Measurements from ENCODE around the gene HERC3. TPM values are rescaled to one million over a fixed set of nuclear protein-coding genes. Genes with fewer than 3 reads are reported as not detected.

Gene HERC3
- total and polyA plus RNA-seq, 2 of the 13 experiments (the other 11 are each of a cell fraction or from before 2014, with no cell fraction given) = 3.8 to 6.2 TPM

DNA sequence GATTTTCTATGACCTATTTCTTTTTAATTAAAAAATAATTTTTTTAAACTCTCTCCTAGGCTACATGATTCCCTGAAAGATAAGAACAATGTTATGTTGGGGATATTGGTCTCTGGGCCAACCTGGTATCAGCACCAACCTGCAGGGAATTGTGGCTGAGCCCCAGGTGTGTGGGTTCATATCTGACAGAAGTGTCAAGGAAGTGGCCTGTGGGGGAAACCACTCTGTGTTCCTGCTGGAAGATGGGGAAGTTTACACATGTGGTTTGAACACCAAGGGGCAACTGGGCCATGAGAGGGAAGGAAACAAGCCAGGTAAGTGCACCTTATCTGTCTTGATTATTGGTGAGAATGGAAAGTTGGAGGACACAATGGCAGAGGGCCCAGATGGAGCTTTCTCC lies 13.5 kb downstream of the HERC3 start:
- FAIRE-seq (no peak), ATAC-seq (no peak), DNase-seq (ENCODE audit: low spot score) (no peak)
- Histone ChIP-seq H3K27me3 (ENCODE audit: control insufficient read depth in 1 of 2, insufficient read depth in 2 of 2, low read length in 2 of 2) (no peaks in the 10 kb centered on the region), H3K9ac (ENCODE audit: insufficient read depth, low read depth, low read length) (no peak overlapping the region), H3K9me3 (ENCODE audit: low read length) (no peaks in the 10 kb centered on the region), H4K20me1 (ENCODE audit: insufficient read depth, low read length) (no peaks in the 10 kb centered on the region), H3K4me1 (ENCODE audit: insufficient read depth, low read length) (no peaks in the 10 kb centered on the region), H3K79me2 (ENCODE audit: insufficient read depth, low read length) (no peaks in the 10 kb centered on the region), H3K4me3 (replicated peaks in 1 of 3; ENCODE audit: insufficient read depth in 1 of 3, low read depth in 2 of 3, low read length in 3 of 3) (no peak overlapping the region), H2AFZ (ENCODE audit: low read length) (no peak overlapping the region), H3K36me3 (replicated peaks in 1 of 2; ENCODE audit: control insufficient read depth in 1 of 2, insufficient read depth in 2 of 2, low read length in 2 of 2) (peaks cover 0 to 4% of the 10 kb centered on the region in 2 experiments; a peak in 2 of 5 replicates), H3K4me2 (ENCODE audit: low read depth, low read length) (no peak overlapping the region), H3K27ac (ENCODE audit: extremely low read length, insufficient read depth, low read length) (no peak overlapping the region)
- POLR2A ChIA-PET = no interaction called here
- BruUV-seq (replicated peaks) = no TSS peak
- CTCF ChIA-PET (ENCODE audit: low intra/inter-chr PET ratio, low total read pairs) = no interaction called here
- in situ Hi-C loops (cut with HindIII; ENCODE audit: extremely low pct_ligation_motif_present, low pct_unique_long_range_greater_than_20kb) (no loop called here), intact Hi-C loops (cut with micrococcal nuclease; ENCODE audit: unreplicated experiment) (no loop called here)
- TF ChIP-seq ARNT (IDR thresholded peaks at IDR 0.05) = no peak
- no peak for TF ChIP-seq ZBTB25 (CRISPR knock-in tag; IDR thresholded peaks at IDR 0.05)
- TF ChIP-seq ZNF326 (CRISPR knock-in tag; IDR thresholded peaks at IDR 0.05; ENCODE audit: borderline replicate concordance) = no peak
- no peak for TF ChIP-seq GRHL1 (CRISPR knock-in tag; conservative IDR thresholded peaks at IDR 0.05)
- no peak for TF ChIP-seq CENPT (CRISPR knock-in tag; IDR thresholded peaks at IDR 0.05; ENCODE audit: low read depth)
- TF ChIP-seq, protein P1, sequence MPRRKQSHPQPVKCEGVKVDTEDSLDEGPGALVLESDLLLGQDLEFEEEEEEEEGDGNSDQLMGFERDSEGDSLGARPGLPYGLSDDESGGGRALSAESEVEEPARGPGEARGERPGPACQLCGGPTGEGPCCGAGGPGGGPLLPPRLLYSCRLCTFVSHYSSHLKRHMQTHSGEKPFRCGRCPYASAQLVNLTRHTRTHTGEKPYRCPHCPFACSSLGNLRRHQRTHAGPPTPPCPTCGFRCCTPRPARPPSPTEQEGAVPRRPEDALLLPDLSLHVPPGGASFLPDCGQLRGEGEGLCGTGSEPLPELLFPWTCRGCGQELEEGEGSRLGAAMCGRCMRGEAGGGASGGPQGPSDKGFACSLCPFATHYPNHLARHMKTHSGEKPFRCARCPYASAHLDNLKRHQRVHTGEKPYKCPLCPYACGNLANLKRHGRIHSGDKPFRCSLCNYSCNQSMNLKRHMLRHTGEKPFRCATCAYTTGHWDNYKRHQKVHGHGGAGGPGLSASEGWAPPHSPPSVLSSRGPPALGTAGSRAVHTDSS (CRISPR knock-in tag; conservative IDR thresholded peaks at IDR 0.05) = no peak
- TF ChIP-seq ZFYVE20 (CRISPR knock-in tag; IDR thresholded peaks at IDR 0.05; ENCODE audit: borderline replicate concordance, low read depth) = no peak
- TF ChIP-seq MLX (CRISPR knock-in tag; IDR thresholded peaks at IDR 0.05) = no peak
